K562 (cell line): Measurements from ENCODE around the gene MLYCD. TPM values are rescaled to one million over a fixed set of nuclear protein-coding genes. Genes with fewer than 3 reads are reported as not detected.
A peak's percentile ranks its signal among the peaks of the same experiment; 100 is the strongest.

Experiments
- ATAC-seq: fragments of 200-7000 bp; cut with Tn5 transposase; 3 replicates; pipeline ENCODE4 v1.9.1; 2020; ENCODE audit warnings: moderate library complexity
- BruUV-seq: library from RNA; stranded (reverse); fragments of 400-500 nt; replicated peaks from 2 replicates; lab custom pipeline; 2021; lab: Mats Ljungman, UMichigan
- CTCF ChIA-PET: fragments of 300-600 bp; formaldehyde crosslinking; extraction: SDS; loops from one replicate; lab custom pipeline; 2021; ENCODE audit warnings: low intra/inter-chr PET ratio; lab: Yijun Ruan, JAX
- POLR2A ChIA-PET: fragments of 300-600, 350-650 bp; sonication (Branson Sonifier 250); formaldehyde crosslinking; extraction: SDS; loops from one replicate; lab custom pipeline; 2021; ENCODE audit warnings: antibody characterized with exemption, inconsistent platforms; lab: Yijun Ruan, JAX
- DNase-seq, 4 experiments: peaks; one replicate each; pipeline versions ENCODE4 v3.0.0 to v3.0.0-alpha.2; 2011 to 2018; ENCODE audit warnings: low spot score in 3 of 4, mixed read lengths in 3 of 4; ENCODE audit errors: extremely low read depth in 1 of 4
- FAIRE-seq: peaks from 2 replicates; lab custom pipeline; 2011; peaks lifted over from hg19 to GRCh38; lab: Jason Lieb, UNC
- H2AFZ ChIP-seq: 2 replicates; pipeline ENCODE4 v1.6.0; 2011; ENCODE audit warnings: low read depth, low read length, control low read depth, inconsistent platforms
- H3K27ac ChIP-seq: fragments of 200-600 bp; 3 replicates; pipeline ENCODE4 v1.8.0; 2011; ENCODE audit warnings: low read depth, mild to moderate bottlenecking, control low read depth, inconsistent platforms, low read length, moderate library complexity, mixed read lengths; ENCODE audit errors: extremely low read depth
- H3K27me3 ChIP-seq, 2 experiments: fragments of 300-600 bp in 1 of 2; 2 replicates in 1 of 2; 3 replicates in 1 of 2; pipeline versions ENCODE4 v1.6.0 to v1.8.0; 2011; ENCODE audit warnings: inconsistent platforms in 2 of 2, low read length in 2 of 2, mild to moderate bottlenecking in 1 of 2, mixed read lengths in 1 of 2, moderate library complexity in 1 of 2; ENCODE audit not compliant: control insufficient read depth in 2 of 2, insufficient read depth in 2 of 2
- H3K36me3 ChIP-seq: fragments of 300-600 bp; 3 replicates; pipeline ENCODE4 v1.8.0; 2011; ENCODE audit warnings: mild to moderate bottlenecking, low read length, inconsistent platforms; ENCODE audit not compliant: control insufficient read depth, insufficient read depth
- H3K4me1 ChIP-seq, 2 experiments: fragments of 200-600 bp in 1 of 2; replicated peaks in 1 of 2; 2 replicates in 1 of 2; 3 replicates in 1 of 2; pipeline versions ENCODE4 v1.5.1 to v1.8.0; 2011; ENCODE audit warnings: inconsistent platforms in 2 of 2, low read length in 2 of 2, mild to moderate bottlenecking in 1 of 2, mixed read lengths in 1 of 2, moderate library complexity in 1 of 2; ENCODE audit not compliant: control insufficient read depth in 2 of 2, insufficient read depth in 2 of 2
- H3K4me2 ChIP-seq: 2 replicates; pipeline ENCODE4 v1.6.1; 2011; ENCODE audit warnings: low read length, control low read depth, inconsistent platforms, mixed read lengths; ENCODE audit not compliant: insufficient read depth
- H3K4me3 ChIP-seq: fragments of 200-600 bp; sonication (generic), shearing (Covaris generic); 2 replicates; pipeline ENCODE4 v1.5.1; 2016; ENCODE audit warnings: control low read depth, inconsistent platforms
- H3K79me2 ChIP-seq: fragments of 200-600 bp; 3 replicates; pipeline ENCODE4 v1.8.0; 2011; ENCODE audit warnings: low read length, inconsistent platforms; ENCODE audit not compliant: control insufficient read depth, insufficient read depth
- H3K9ac ChIP-seq, 2 experiments: 2 replicates each; pipeline versions ENCODE4 v1.6.0 to v1.6.1; 2011; ENCODE audit warnings: low read depth in 2 of 2, low read length in 2 of 2, control low read depth in 1 of 2, inconsistent platforms in 1 of 2, mild to moderate bottlenecking in 1 of 2, mixed read lengths in 1 of 2; ENCODE audit not compliant: insufficient read depth in 1 of 2
- H3K9me1 ChIP-seq: one replicate; pipeline ENCODE4 v1.6.0; 2011; ENCODE audit warnings: inconsistent platforms, mild to moderate bottlenecking, low read length, moderate library complexity; ENCODE audit not compliant: control insufficient read depth, insufficient read depth
- H3K9me3 ChIP-seq: replicated peaks from 2 replicates; pipeline ENCODE4 v1.5.1; 2011; ENCODE audit warnings: low read depth, low read length, inconsistent platforms; ENCODE audit not compliant: control insufficient read depth, insufficient read depth
- H4K20me1 ChIP-seq: replicated peaks from 2 replicates; pipeline ENCODE4 v1.6.1; 2011; ENCODE audit warnings: low read length, inconsistent platforms, mixed read lengths; ENCODE audit not compliant: control insufficient read depth, insufficient read depth
- ARNT ChIP-seq, 2 experiments: fragments of 450-650 bp; IDR thresholded peaks; 2 replicates each; pipeline ENCODE4 v1.6.1; 2016; ENCODE audit warnings: mild to moderate bottlenecking in 1 of 2
- EGR1 ChIP-seq: fragments of 450-650 bp; conservative IDR thresholded peaks from 2 replicates; pipeline ENCODE4 v1.6.1; 2017; ENCODE audit warnings: mild to moderate bottlenecking
- EP300 ChIP-seq: IDR thresholded peaks from 2 replicates; pipeline ENCODE4 v1.6.1; 2012; ENCODE audit warnings: low read length, improper control_type of control experiment
- GABPA ChIP-seq: fragments of 200-800 bp; sonication (Bioruptor generic); conservative IDR thresholded peaks from 2 replicates; pipeline ENCODE4 v1.6.1; 2016; ENCODE audit warnings: low read depth, missing genetic modification characterization, missing compliant biosample characterization
- SNIP1 ChIP-seq: fragments of 450-650 bp; IDR thresholded peaks from 2 replicates; pipeline ENCODE4 v1.7.1; 2017; ENCODE audit warnings: low read depth, mild to moderate bottlenecking
- ZFP1 ChIP-seq: fragments of 450-650 bp; formaldehyde crosslinking; IDR thresholded peaks from 2 replicates; pipeline ENCODE4 v1.4.0; 2020; ENCODE audit warnings: mild to moderate bottlenecking, mixed read lengths
- ZNF24 ChIP-seq: fragments of 450-650 bp; IDR thresholded peaks from 2 replicates; pipeline ENCODE4 v1.6.1; 2016
- ZNF57 ChIP-seq: fragments of 450-650 bp; formaldehyde crosslinking; IDR thresholded peaks from 2 replicates; pipeline ENCODE4 v1.4.0; 2020; ENCODE audit warnings: mild to moderate bottlenecking, moderate library complexity
- WGBS: fragments of 100-300 bp; shearing (Covaris generic); methylation state at CpG from one replicate; pipeline ENCODE4 v1.1.6; 2016; ENCODE audit warnings: low coverage, mixed read lengths; ENCODE audit not compliant: insufficient coverage; ENCODE audit errors: missing lambda C conversion rate; 5-methylcytosine and 5-hydroxymethylcytosine counted together
- in situ Hi-C: fragments of 300-500 bp; cut with MboI; formaldehyde crosslinking; loops from 4 replicates; pipeline ENCODE4 v1.15.0; 2018; ENCODE audit warnings: inconsistent platforms, mixed read lengths
- intact Hi-C: fragments of 100-400 bp; cut with micrococcal nuclease; formaldehyde crosslinking; loops from 2 replicates; pipeline ENCODE4 v1.14.2; 2022
- polyA plus RNA-seq, 8 experiments: library from polyadenylated mRNA; depleted of rRNA in 4 of 8; stranded (reverse) in 5 of 8; unstranded in 3 of 8; fragments of >200 nt; fragmentation: Nextera tagmentation in 2 of 8; fragmentation: Illumina TruSeq in 1 of 8; extraction: Ambion mirVana in 2 of 8; extraction: Trizol in 1 of 8; gene quantifications; 2 replicates each; pipeline versions ENCODE4 v1.2.1 to v1.2.3, GENCODE V29; 2011 to 2014; ENCODE audit warnings: inconsistent platforms in 1 of 8, missing spikeins in 1 of 8
- total RNA-seq, 7 experiments: library from RNA; depleted of rRNA in 6 of 7; stranded (reverse); fragments of >200 nt in 6 of 7; fragmentation: Illumina TruSeq in 2 of 7; extraction: Trizol in 2 of 7; gene quantifications; 2 replicates each; pipeline versions ENCODE4 v1.2.1 to v1.2.3, GENCODE V29; 2011 to 2021; ENCODE audit warnings: low replicate concordance in 1 of 7
- TF ChIP-seq, protein P1 (sequence below), 2 experiments: IDR thresholded peaks in 1 of 2; conservative IDR thresholded peaks in 1 of 2; 2 replicates each; pipeline ENCODE4 v1.6.1; 2016; ENCODE audit warnings: low read depth in 2 of 2, mild to moderate bottlenecking in 1 of 2, missing compliant biosample characterization in 1 of 2, missing genetic modification characterization in 1 of 2, moderate library complexity in 1 of 2
- TF ChIP-seq, protein P2 (sequence below): fragments of 450-650 bp; IDR thresholded peaks from 2 replicates; pipeline ENCODE4 v1.6.1; 2016; ENCODE audit warnings: low read depth

MLYCD gene
- total and polyA plus RNA-seq, 9 of the 15 experiments (the other 6 are each of a cell fraction or from before 2014, with no cell fraction given): 0.15 to 2.0 (median 1.0) TPM

DNA sequence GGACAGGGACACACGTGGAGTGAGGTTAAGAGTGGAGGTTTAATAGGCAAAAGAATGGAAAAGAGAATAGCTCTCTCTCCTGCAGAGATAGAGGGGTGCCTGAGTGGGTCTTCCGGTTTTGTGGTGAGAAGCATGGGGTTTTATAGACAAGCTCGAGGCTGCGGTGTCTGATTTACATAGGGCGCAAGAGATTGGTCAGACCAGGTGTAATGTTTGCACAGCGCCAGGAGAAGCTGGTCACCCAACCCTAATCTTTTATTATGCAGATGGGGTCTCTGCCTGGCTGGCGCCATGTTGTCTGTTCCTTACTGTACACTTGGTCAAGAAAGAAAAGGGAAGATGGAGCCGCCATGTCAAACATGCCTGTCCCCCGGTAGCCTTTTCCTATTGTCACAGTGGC lies 44.5 kb upstream of the MLYCD start:
- no peaks in the 10 kb centered on the region for H3K9me1 ChIP-seq
- no peak for TF ChIP-seq ZNF24
- no peak for TF ChIP-seq EP300
- TF ChIP-seq, protein P1, sequence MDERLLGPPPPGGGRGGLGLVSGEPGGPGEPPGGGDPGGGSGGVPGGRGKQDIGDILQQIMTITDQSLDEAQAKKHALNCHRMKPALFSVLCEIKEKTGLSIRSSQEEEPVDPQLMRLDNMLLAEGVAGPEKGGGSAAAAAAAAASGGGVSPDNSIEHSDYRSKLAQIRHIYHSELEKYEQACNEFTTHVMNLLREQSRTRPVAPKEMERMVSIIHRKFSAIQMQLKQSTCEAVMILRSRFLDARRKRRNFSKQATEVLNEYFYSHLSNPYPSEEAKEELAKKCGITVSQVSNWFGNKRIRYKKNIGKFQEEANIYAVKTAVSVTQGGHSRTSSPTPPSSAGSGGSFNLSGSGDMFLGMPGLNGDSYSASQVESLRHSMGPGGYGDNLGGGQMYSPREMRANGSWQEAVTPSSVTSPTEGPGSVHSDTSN (CRISPR knock-in tag; IDR thresholded peaks at IDR 0.05; ENCODE audit: low read depth): no peak
- TF ChIP-seq, protein P1 (tag; conservative IDR thresholded peaks at IDR 0.05; ENCODE audit: low read depth): no peak
- no peak for TF ChIP-seq ZFP1 (CRISPR knock-in tag)
- no peak for TF ChIP-seq ZNF57 (CRISPR knock-in tag)
- TF ChIP-seq, protein P2, sequence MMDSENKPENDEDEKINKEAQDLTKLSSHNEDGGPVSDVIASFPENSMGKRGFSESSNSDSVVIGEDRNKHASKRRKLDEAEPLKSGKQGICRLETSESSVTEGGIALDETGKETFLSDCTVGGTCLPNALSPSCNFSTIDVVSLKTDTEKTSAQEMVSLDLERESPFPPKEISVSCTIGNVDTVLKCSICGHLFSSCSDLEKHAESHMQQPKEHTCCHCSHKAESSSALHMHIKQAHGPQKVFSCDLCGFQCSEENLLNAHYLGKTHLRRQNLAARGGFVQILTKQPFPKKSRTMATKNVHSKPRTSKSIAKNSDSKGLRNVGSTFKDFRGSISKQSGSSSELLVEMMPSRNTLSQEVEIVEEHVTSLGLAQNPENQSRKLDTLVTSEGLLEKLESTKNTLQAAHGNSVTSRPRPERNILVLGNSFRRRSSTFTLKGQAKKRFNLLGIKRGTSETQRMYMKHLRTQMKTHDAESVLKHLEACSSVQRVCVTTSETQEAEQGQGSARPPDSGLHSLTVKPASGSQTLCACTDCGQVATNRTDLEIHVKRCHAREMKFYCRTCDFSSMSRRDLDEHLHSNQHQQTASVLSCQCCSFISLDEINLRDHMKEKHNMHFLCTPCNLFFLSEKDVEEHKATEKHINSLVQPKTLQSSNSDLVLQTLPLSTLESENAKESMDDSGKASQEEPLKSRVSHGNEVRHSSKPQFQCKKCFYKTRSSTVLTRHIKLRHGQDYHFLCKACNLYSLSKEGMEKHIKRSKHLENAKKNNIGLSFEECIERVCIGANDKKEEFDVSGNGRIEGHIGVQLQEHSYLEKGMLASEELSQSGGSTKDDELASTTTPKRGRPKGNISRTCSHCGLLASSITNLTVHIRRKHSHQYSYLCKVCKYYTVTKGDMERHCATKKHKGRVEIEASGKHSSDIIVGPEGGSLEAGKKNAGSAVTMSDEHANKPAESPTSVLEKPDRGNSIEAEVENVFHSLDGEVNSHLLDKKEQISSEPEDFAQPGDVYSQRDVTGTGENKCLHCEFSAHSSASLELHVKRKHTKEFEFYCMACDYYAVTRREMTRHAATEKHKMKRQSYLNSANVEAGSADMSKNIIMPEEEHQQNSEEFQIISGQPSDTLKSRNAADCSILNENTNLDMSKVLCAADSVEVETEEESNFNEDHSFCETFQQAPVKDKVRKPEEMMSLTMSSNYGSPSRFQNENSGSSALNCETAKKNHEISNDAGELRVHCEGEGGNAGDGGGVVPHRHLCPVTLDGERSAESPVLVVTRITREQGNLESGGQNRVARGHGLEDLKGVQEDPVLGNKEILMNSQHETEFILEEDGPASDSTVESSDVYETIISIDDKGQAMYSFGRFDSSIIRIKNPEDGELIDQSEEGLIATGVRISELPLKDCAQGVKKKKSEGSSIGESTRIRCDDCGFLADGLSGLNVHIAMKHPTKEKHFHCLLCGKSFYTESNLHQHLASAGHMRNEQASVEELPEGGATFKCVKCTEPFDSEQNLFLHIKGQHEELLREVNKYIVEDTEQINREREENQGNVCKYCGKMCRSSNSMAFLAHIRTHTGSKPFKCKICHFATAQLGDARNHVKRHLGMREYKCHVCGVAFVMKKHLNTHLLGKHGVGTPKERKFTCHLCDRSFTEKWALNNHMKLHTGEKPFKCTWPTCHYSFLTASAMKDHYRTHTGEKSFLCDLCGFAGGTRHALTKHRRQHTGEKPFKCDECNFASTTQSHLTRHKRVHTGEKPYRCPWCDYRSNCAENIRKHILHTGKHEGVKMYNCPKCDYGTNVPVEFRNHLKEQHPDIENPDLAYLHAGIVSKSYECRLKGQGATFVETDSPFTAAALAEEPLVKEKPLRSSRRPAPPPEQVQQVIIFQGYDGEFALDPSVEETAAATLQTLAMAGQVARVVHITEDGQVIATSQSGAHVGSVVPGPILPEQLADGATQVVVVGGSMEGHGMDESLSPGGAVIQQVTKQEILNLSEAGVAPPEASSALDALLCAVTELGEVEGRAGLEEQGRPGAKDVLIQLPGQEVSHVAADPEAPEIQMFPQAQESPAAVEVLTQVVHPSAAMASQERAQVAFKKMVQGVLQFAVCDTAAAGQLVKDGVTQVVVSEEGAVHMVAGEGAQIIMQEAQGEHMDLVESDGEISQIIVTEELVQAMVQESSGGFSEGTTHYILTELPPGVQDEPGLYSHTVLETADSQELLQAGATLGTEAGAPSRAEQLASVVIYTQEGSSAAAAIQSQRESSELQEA: no peak
- no peak for TF ChIP-seq ARNT (IDR thresholded peaks at IDR 0.05)
- no peak for TF ChIP-seq GABPA (tag)
- TF ChIP-seq SNIP1: no peak
- no peak for TF ChIP-seq EGR1
- TF ChIP-seq, all 486 proteins: peak for 0
- no peaks in the 10 kb centered on the region; a peak in 1 of 5 replicates for H3K4me1 ChIP-seq
- WGBS: 0% methylated on average over 9 of the region's 9 CpGs
- no peaks in the 10 kb centered on the region for H3K79me2 ChIP-seq
- POLR2A ChIA-PET: interaction anchor here (0.5 to 0.6 kb wide), 3 partner anchors 25 to 174 kb away, joined by 3 to 4 read pairs (median 3); no protein-coding TSS in a partner anchor
- no peaks in the 10 kb centered on the region for H3K36me3 ChIP-seq
- intact Hi-C loops (no loop called here), in situ Hi-C loops (no loop called here)
- no peak overlapping the region for H3K9ac ChIP-seq
- ATAC-seq: peak; percentile 56
- no peak overlapping the region for H3K4me2 ChIP-seq
- no peak overlapping the region for H3K27ac ChIP-seq
- peak overlapping the region; percentile 35; the same call in 1 of the 2 replicates for H2AFZ ChIP-seq
- H3K9me3 ChIP-seq: no peaks in the 10 kb centered on the region
- no peak for FAIRE-seq
- CTCF ChIA-PET: no interaction called here
- DNase-seq: peak in 1 of 4 experiments; percentile 2
- no TSS peak for BruUV-seq
- H3K27me3 ChIP-seq: peaks cover 63 to 67% of the 10 kb centered on the region in 2 experiments
- no peak overlapping the region for H3K4me3 ChIP-seq
- H4K20me1 ChIP-seq: no peaks in the 10 kb centered on the region; the same call in 1 of the 2 replicates
